Measurements from ENCODE around the gene RNU5D-1. TPM values are rescaled to one million over a fixed set of nuclear protein-coding genes. Genes with fewer than 3 reads are reported as not detected.

The RNU5D-1 gene
- total and polyA plus RNA-seq, 2 of the 13 experiments (the other 11 are each of a cell fraction or from before 2014, with no cell fraction given), result 165 TPM; not detected in 1

- no peak for DNase-seq (ENCODE audit: low spot score)
- FAIRE-seq, result no peak
- ATAC-seq, result peak; percentile 32; the same call in 1 of the 3 replicates
- H3K9ac ChIP-seq (ENCODE audit: insufficient read depth, low read depth, low read length), result no peak overlapping the region
- no peak overlapping the region for H3K27ac ChIP-seq (ENCODE audit: extremely low read length, insufficient read depth, low read length)
- BruUV-seq (replicated peaks), result no TSS peak
- H3K9me3 ChIP-seq (ENCODE audit: low read length), result no peaks in the 10 kb centered on the region
- POLR2A ChIA-PET, result no interaction called here
- no peaks in the 10 kb centered on the region for H3K79me2 ChIP-seq (ENCODE audit: insufficient read depth, low read length)
- H4K20me1 ChIP-seq (ENCODE audit: insufficient read depth, low read length), result no peaks in the 10 kb centered on the region
- H2AFZ ChIP-seq (ENCODE audit: low read length), result no peak overlapping the region
- H3K4me2 ChIP-seq (ENCODE audit: low read depth, low read length), result no peak overlapping the region
- peaks cover 33% of the 10 kb centered on the region for H3K4me1 ChIP-seq (ENCODE audit: insufficient read depth, low read length)
- H3K27me3 ChIP-seq (ENCODE audit: control insufficient read depth in 1 of 2, insufficient read depth in 2 of 2, low read length in 2 of 2), result no peaks in the 10 kb centered on the region
- CTCF ChIA-PET (ENCODE audit: low intra/inter-chr PET ratio, low total read pairs), result no interaction called here
- no peaks in the 10 kb centered on the region for H3K36me3 ChIP-seq (replicated peaks in 1 of 2; ENCODE audit: control insufficient read depth in 1 of 2, insufficient read depth in 2 of 2, low read length in 2 of 2)
- in situ Hi-C loops (cut with HindIII; ENCODE audit: extremely low pct_ligation_motif_present, low pct_unique_long_range_greater_than_20kb) (no loop called here), intact Hi-C loops (cut with micrococcal nuclease; ENCODE audit: unreplicated experiment) (no loop called here)
- no peak overlapping the region for H3K4me3 ChIP-seq (replicated peaks in 1 of 3; ENCODE audit: insufficient read depth in 1 of 3, low read depth in 2 of 3, low read length in 3 of 3)
- 38% methylated on average over 12 of the region's 12 CpGs for WGBS (ENCODE audit: low lambda C conversion rate)
- TF ChIP-seq ZNF253 (CRISPR knock-in tag; IDR thresholded peaks at IDR 0.05; ENCODE audit: borderline replicate concordance) (no peak), ZNF407 (CRISPR knock-in tag; IDR thresholded peaks at IDR 0.05; ENCODE audit: not compliant biosample characterization) (no peak), ZNF703 (CRISPR knock-in tag; IDR thresholded peaks at IDR 0.05; ENCODE audit: borderline replicate concordance) (no peak), ZNF503 (CRISPR knock-in tag; IDR thresholded peaks at IDR 0.05) (no peak), ZKSCAN8 (CRISPR knock-in tag; IDR thresholded peaks at IDR 0.05; ENCODE audit: borderline replicate concordance) (no peak), RXRB (CRISPR knock-in tag; IDR thresholded peaks at IDR 0.05; ENCODE audit: borderline replicate concordance) (no peak), ARID4A (CRISPR knock-in tag; IDR thresholded peaks at IDR 0.05; ENCODE audit: borderline replicate concordance) (no peak)
These were observed 42.1 kb downstream of the RNU5D-1 start for GRCh38 chr1:44688760-44689446.

All from HepG2 (cell line).